SK-N-SH (cell line): ENCODE data around the gene TNNT3. TPM values are rescaled to one million over a fixed set of nuclear protein-coding genes. Genes with fewer than 3 reads are reported as not detected.

Experiments used
- CTCF ChIA-PET: fragments of 300-600, 350-600 bp; formaldehyde crosslinking; extraction: SDS; loops from one replicate; lab custom pipeline; 2021; lab: Yijun Ruan, JAX
- POLR2A ChIA-PET: fragments of 350-600 bp; sonication (Branson Sonifier 250); formaldehyde crosslinking; extraction: SDS; loops from one replicate; lab custom pipeline; 2020; ENCODE audit warnings: antibody characterized with exemption, inconsistent platforms; lab: Yijun Ruan, JAX
- DNase-seq: peaks from one replicate; pipeline ENCODE4 v3.0.0; 2012
- H2AFZ ChIP-seq: fragments of 200-600 bp; sonication (generic); 2 replicates; pipeline ENCODE4 v1.8.1; 2016; ENCODE audit warnings: antibody characterized with exemption, mild to moderate bottlenecking, low read depth
- H3F3A ChIP-seq: fragments of 200-600 bp; sonication (generic); replicated peaks from 2 replicates; pipeline ENCODE3; 2016; ENCODE audit warnings: antibody characterized with exemption, mild to moderate bottlenecking; ENCODE audit not compliant: insufficient read depth
- H3K27ac ChIP-seq, 2 experiments: fragments of 200-500 bp in 1 of 2; fragments of 200-600 bp in 1 of 2; sonication (Bioruptor generic) in 1 of 2; sonication (generic), shearing (Covaris generic) in 1 of 2; 2 replicates each; pipeline versions ENCODE4 v1.5.1 to v1.6.1; 2014 to 2016; ENCODE audit warnings: low read depth in 2 of 2, inconsistent platforms in 1 of 2, low read length in 1 of 2, mild to moderate bottlenecking in 1 of 2, mixed read lengths in 1 of 2
- H3K27me3 ChIP-seq: fragments of 200-600 bp; sonication (generic), shearing (Covaris generic); 2 replicates; pipeline ENCODE4 v1.6.1; 2016; ENCODE audit warnings: mixed run types; ENCODE audit not compliant: insufficient read depth
- H3K36me3 ChIP-seq, 2 experiments: fragments of 200-500 bp in 1 of 2; fragments of 200-600 bp in 1 of 2; sonication (Bioruptor generic) in 1 of 2; sonication (generic) in 1 of 2; replicated peaks in 1 of 2; 2 replicates each; pipeline versions ENCODE3 to v1.5.1; 2014 to 2016; ENCODE audit warnings: low read length in 1 of 2, mild to moderate bottlenecking in 1 of 2; ENCODE audit not compliant: insufficient read depth in 2 of 2, control insufficient read depth in 1 of 2
- H3K4me1 ChIP-seq, 2 experiments: fragments of 200-500 bp in 1 of 2; fragments of 200-600 bp in 1 of 2; sonication (Bioruptor generic) in 1 of 2; sonication (generic), shearing (Covaris generic) in 1 of 2; 2 replicates each; pipeline versions ENCODE4 v1.5.1 to v1.6.1; 2014 to 2016; ENCODE audit warnings: low read depth in 1 of 2, low read length in 1 of 2, mixed run types in 1 of 2; ENCODE audit not compliant: insufficient read depth in 2 of 2, control insufficient read depth in 1 of 2
- H3K4me2 ChIP-seq: fragments of 200-600 bp; sonication (generic), shearing (Covaris generic); 2 replicates; pipeline ENCODE4 v1.6.1; 2017; ENCODE audit warnings: mixed run types
- H3K4me3 ChIP-seq, 2 experiments: fragments of 200-500 bp in 1 of 2; fragments of 200-600 bp in 1 of 2; sonication (Bioruptor generic) in 1 of 2; sonication (generic), shearing (Covaris generic) in 1 of 2; 2 replicates each; pipeline versions ENCODE4 v1.5.1 to v1.8.1; 2014 to 2016; ENCODE audit warnings: low read depth in 2 of 2, inconsistent platforms in 1 of 2, low read length in 1 of 2, mild to moderate bottlenecking in 1 of 2, mixed read lengths in 1 of 2, moderate library complexity in 1 of 2
- H3K79me2 ChIP-seq: fragments of 200-600 bp; sonication (generic); 2 replicates; pipeline ENCODE4 v1.8.1; 2017; ENCODE audit warnings: mild to moderate bottlenecking; ENCODE audit not compliant: insufficient read depth
- H3K9ac ChIP-seq: fragments of 200-600 bp; sonication (generic); 2 replicates; pipeline ENCODE4 v1.6.1; 2017; ENCODE audit warnings: mixed run types
- H3K9me2 ChIP-seq: fragments of 200-600 bp; sonication (generic); 2 replicates; pipeline ENCODE4 v1.6.1; 2017; ENCODE audit warnings: mixed run types
- H3K9me3 ChIP-seq: fragments of 200-600 bp; sonication (generic); 2 replicates; pipeline ENCODE4 v1.6.1; 2017; ENCODE audit warnings: mixed run types, mild to moderate bottlenecking, moderate library complexity
- H4K20me1 ChIP-seq: fragments of 200-600 bp; sonication (generic); 2 replicates; pipeline ENCODE4 v1.6.1; 2017; ENCODE audit warnings: mild to moderate bottlenecking, mixed run types; ENCODE audit not compliant: insufficient read depth
- CHD2 ChIP-seq: fragments of 150-350 bp; IDR thresholded peaks from 2 replicates; pipeline ENCODE4 v1.6.1; 2018; ENCODE audit warnings: low read length; ENCODE audit not compliant: partially characterized antibody
- ELF1 ChIP-seq: IDR thresholded peaks from 2 replicates; pipeline ENCODE4 v1.4.0; 2012
- EP300 ChIP-seq, 2 experiments: IDR thresholded peaks; 2 replicates each; pipeline versions ENCODE4 v1.4.0 to v1.6.1; 2012; ENCODE audit warnings: borderline replicate concordance in 1 of 2, low read depth in 1 of 2, low read length in 1 of 2
- EZH2phosphoT487 ChIP-seq: fragments of 200-600 bp; sonication (generic); IDR thresholded peaks from 2 replicates; pipeline ENCODE4 v1.6.1; 2017; ENCODE audit warnings: low read depth, mixed run types, mild to moderate bottlenecking, antibody characterized with exemption, moderate library complexity, borderline replicate concordance
- FOXM1 ChIP-seq: IDR thresholded peaks from 2 replicates; pipeline ENCODE4 v1.4.0; 2012; ENCODE audit warnings: low read depth, mild to moderate bottlenecking
- GABPA ChIP-seq: IDR thresholded peaks from 2 replicates; pipeline ENCODE4 v1.4.0; 2012; ENCODE audit warnings: low read depth, mild to moderate bottlenecking
- JUND ChIP-seq: IDR thresholded peaks from 2 replicates; pipeline ENCODE4 v1.4.0; 2012
- NFIC ChIP-seq: IDR thresholded peaks from 2 replicates; pipeline ENCODE4 v1.4.0; 2012; ENCODE audit warnings: borderline replicate concordance
- POLR2AphosphoS5 ChIP-seq: IDR thresholded peaks from 2 replicates; pipeline ENCODE4 v1.6.1; 2012; ENCODE audit warnings: low read depth, low read length
- RAD21 ChIP-seq: IDR thresholded peaks from 2 replicates; pipeline ENCODE4 v1.6.1; 2012; ENCODE audit warnings: mild to moderate bottlenecking, low read length
- RCOR1 ChIP-seq: fragments of 150-350 bp; IDR thresholded peaks from 2 replicates; pipeline ENCODE4 v1.6.1; 2017; ENCODE audit warnings: antibody characterized with exemption, low read length
- SIN3A ChIP-seq: IDR thresholded peaks from 2 replicates; pipeline ENCODE4 v1.6.1; 2012; ENCODE audit warnings: low read depth, mild to moderate bottlenecking, low read length, moderate library complexity, borderline replicate concordance
- TAF1 ChIP-seq: IDR thresholded peaks from 2 replicates; pipeline ENCODE4 v1.6.1; 2012; ENCODE audit warnings: low read depth, mild to moderate bottlenecking, low read length, moderate library complexity, borderline replicate concordance
- TCF12 ChIP-seq: IDR thresholded peaks from 2 replicates; pipeline ENCODE4 v1.4.0; 2012
- TEAD4 ChIP-seq: IDR thresholded peaks from 2 replicates; pipeline ENCODE4 v1.4.0; 2012; ENCODE audit warnings: mild to moderate bottlenecking, borderline replicate concordance; ENCODE audit not compliant: insufficient read depth
- YY1 ChIP-seq: IDR thresholded peaks from 2 replicates; pipeline ENCODE4 v1.4.0; 2012; ENCODE audit warnings: low read depth, mild to moderate bottlenecking
- WGBS: methylation state at CpG from one replicate; pipeline ENCODE4 v1.1.6; 2017; ENCODE audit warnings: low lambda C conversion rate; 5-methylcytosine and 5-hydroxymethylcytosine counted together
- polyA plus RNA-seq, 3 experiments: library from polyadenylated mRNA; depleted of rRNA; stranded (reverse); fragments of >200 nt; gene quantifications; 2 replicates each; pipeline ENCODE4 v1.2.3, GENCODE V29; 2012
- TF ChIP-seq, protein P1 (sequence below): IDR thresholded peaks from 2 replicates; pipeline ENCODE4 v1.4.0; 2012; ENCODE audit warnings: low read depth
- TF ChIP-seq, protein P2 (sequence below): fragments of 150-350 bp; IDR thresholded peaks from 2 replicates; pipeline ENCODE4 v1.6.1; 2017; ENCODE audit warnings: antibody characterized with exemption, low read length, low read depth, borderline replicate concordance
- TF ChIP-seq, protein P3 (sequence below): IDR thresholded peaks from 2 replicates; pipeline ENCODE4; 2012
- TF ChIP-seq, protein P4 (sequence below): IDR thresholded peaks from 2 replicates; pipeline ENCODE4 v1.4.0; 2012; ENCODE audit warnings: low read depth, borderline replicate concordance
- TF ChIP-seq, protein P5 (sequence below): IDR thresholded peaks from 2 replicates; pipeline ENCODE4 v1.4.0; 2012; ENCODE audit warnings: low read depth, borderline replicate concordance

TNNT3 gene
- polyA plus RNA-seq, 1 of the 3 experiments (the other 2 are of a cell fraction): not detected

DNA sequence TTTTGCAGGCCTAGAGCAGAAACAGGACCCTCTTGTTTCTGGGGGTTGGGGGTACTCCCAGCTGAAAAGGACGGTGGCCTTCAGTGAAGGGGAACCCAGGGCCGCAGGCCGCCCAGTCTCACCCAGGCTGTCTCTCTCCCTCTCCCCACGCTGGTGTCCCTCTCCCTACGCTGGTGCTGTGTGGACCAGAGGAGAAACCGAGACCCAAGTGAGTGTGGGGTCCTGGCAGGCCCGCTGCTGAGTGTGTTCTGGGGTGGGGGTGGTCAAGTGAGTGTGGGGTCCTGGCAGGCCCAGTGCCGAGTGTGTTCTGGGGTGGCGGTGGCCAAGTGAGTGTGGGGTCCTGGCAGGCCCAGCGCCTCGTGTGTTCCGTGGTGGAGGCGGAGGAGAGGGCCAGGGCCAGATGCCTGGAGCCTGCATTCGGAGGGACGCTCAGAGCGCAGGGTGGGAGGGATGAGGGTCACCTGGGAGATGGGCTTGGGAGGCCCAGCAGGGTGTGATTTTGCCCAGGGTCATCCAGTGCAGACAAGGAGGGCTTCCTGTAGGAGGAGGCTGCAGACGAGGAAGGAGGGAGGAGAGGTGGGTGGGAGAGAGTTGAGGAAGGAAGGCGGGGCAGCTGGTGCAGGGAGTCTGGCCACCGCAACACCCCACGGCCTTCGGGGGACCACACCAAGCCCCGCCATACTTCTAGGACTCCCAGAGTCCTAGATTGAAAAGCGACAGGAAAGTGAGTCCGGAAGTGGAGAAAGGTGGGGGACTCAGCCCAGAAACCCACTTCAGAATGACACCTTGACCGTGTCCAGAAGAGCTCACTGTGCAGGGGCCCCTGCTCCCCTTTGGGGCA is 10.3 kb downstream of the TNNT3 start:
- Histone ChIP-seq H3K9me2 (no peaks in the 10 kb centered on the region), H3F3A (no peaks in the 10 kb centered on the region), H3K79me2 (no peaks in the 10 kb centered on the region), H4K20me1 (no peaks in the 10 kb centered on the region), H3K4me3 (no peak overlapping the region), H3K4me2 (no peak overlapping the region), H3K9ac (no peak overlapping the region), H3K9me3 (no peaks in the 10 kb centered on the region), H3K27ac (no peak overlapping the region), H3K36me3 (no peaks in the 10 kb centered on the region), H3K4me1 (peaks cover 0 to 7% of the 10 kb centered on the region in 2 experiments; a peak in 1 of 4 replicates), H2AFZ (no peak overlapping the region), H3K27me3 (no peaks in the 10 kb centered on the region)
- DNase-seq: no peak
- WGBS: 72% methylated on average over 18 of the region's 25 CpGs
- TF ChIP-seq NFIC (no peak), POLR2AphosphoS5 (no peak), JUND (no peak), CHD2 (no peak), SIN3A (no peak), EZH2phosphoT487 (no peak), FOXM1 (no peak), RCOR1 (no peak), TAF1 (no peak), TCF12 (no peak), TEAD4 (no peak), RAD21 (no peak)
- TF ChIP-seq, protein P1, sequence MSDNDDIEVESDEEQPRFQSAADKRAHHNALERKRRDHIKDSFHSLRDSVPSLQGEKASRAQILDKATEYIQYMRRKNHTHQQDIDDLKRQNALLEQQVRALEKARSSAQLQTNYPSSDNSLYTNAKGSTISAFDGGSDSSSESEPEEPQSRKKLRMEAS: no peak
- TF ChIP-seq, protein P2, sequence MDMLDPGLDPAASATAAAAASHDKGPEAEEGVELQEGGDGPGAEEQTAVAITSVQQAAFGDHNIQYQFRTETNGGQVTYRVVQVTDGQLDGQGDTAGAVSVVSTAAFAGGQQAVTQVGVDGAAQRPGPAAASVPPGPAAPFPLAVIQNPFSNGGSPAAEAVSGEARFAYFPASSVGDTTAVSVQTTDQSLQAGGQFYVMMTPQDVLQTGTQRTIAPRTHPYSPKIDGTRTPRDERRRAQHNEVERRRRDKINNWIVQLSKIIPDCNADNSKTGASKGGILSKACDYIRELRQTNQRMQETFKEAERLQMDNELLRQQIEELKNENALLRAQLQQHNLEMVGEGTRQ: no peak
- TF ChIP-seq, protein P3, sequence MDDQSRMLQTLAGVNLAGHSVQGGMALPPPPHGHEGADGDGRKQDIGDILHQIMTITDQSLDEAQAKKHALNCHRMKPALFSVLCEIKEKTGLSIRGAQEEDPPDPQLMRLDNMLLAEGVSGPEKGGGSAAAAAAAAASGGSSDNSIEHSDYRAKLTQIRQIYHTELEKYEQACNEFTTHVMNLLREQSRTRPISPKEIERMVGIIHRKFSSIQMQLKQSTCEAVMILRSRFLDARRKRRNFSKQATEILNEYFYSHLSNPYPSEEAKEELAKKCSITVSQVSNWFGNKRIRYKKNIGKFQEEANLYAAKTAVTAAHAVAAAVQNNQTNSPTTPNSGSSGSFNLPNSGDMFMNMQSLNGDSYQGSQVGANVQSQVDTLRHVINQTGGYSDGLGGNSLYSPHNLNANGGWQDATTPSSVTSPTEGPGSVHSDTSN: no peak
- TF ChIP-seq, protein P4, sequence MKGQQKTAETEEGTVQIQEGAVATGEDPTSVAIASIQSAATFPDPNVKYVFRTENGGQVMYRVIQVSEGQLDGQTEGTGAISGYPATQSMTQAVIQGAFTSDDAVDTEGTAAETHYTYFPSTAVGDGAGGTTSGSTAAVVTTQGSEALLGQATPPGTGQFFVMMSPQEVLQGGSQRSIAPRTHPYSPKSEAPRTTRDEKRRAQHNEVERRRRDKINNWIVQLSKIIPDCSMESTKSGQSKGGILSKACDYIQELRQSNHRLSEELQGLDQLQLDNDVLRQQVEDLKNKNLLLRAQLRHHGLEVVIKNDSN: no peak
- CTCF ChIA-PET: interaction anchor here (1.0 kb wide), 1 partner anchor 236 kb away, joined by 4 read pairs; no protein-coding TSS in a partner anchor
- POLR2A ChIA-PET: no interaction called here

DNA sequence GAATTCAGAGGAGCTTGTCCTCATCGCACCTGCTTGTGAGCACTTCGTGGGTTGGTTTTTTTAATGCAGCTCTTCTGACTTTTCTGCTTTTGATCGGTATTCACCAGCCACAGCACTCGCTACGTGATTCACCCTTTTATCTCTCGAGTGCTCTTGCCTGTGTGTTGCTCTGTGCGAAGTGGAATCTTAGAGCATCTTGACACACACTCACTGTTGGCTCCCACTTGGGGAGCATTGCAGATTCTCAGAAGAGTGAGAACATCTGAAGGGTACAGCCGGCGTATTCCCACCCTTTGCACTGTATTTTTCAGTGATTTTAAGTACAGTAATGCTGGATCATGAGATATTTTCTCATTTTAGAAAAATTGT is 10.9 kb downstream of the TNNT3 start:
- no peak overlapping the region for H3K27ac ChIP-seq
- ChIA-PET POLR2A (no interaction called here), CTCF (no interaction called here)
- no peaks in the 10 kb centered on the region for H3K79me2 ChIP-seq
- TF ChIP-seq JUND (no peak), GABPA (no peak), YY1 (no peak), ELF1 (no peak), FOXM1 (no peak), POLR2AphosphoS5 (no peak), EP300 (IDR thresholded peaks at IDR 0.05; ENCODE audit: borderline replicate concordance in 1 of 2, low read depth in 1 of 2, low read length in 1 of 2) (no peak), RCOR1 (no peak), NFIC (no peak)
- TF ChIP-seq, protein P3: no peak
- TF ChIP-seq, protein P5, sequence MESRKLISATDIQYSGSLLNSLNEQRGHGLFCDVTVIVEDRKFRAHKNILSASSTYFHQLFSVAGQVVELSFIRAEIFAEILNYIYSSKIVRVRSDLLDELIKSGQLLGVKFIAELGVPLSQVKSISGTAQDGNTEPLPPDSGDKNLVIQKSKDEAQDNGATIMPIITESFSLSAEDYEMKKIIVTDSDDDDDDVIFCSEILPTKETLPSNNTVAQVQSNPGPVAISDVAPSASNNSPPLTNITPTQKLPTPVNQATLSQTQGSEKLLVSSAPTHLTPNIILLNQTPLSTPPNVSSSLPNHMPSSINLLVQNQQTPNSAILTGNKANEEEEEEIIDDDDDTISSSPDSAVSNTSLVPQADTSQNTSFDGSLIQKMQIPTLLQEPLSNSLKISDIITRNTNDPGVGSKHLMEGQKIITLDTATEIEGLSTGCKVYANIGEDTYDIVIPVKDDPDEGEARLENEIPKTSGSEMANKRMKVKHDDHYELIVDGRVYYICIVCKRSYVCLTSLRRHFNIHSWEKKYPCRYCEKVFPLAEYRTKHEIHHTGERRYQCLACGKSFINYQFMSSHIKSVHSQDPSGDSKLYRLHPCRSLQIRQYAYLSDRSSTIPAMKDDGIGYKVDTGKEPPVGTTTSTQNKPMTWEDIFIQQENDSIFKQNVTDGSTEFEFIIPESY: no peak
- no peaks in the 10 kb centered on the region for H3K36me3 ChIP-seq
- H4K20me1 ChIP-seq: no peaks in the 10 kb centered on the region
- no peaks in the 10 kb centered on the region for H3K9me2 ChIP-seq
- H3K4me2 ChIP-seq: no peak overlapping the region
- no peaks in the 10 kb centered on the region for H3F3A ChIP-seq
- H3K9me3 ChIP-seq: no peaks in the 10 kb centered on the region
- DNase-seq: no peak
- no peaks in the 10 kb centered on the region for H3K27me3 ChIP-seq
- H3K4me3 ChIP-seq: no peak overlapping the region
- H2AFZ ChIP-seq: no peak overlapping the region
- no peak overlapping the region for H3K9ac ChIP-seq
- WGBS: 83% methylated on average over 9 of the region's 9 CpGs
- peaks cover 0 to 7% of the 10 kb centered on the region in 2 experiments; a peak in 1 of 4 replicates for H3K4me1 ChIP-seq
